Measurements from ENCODE around the gene SPSB3.

DNA sequence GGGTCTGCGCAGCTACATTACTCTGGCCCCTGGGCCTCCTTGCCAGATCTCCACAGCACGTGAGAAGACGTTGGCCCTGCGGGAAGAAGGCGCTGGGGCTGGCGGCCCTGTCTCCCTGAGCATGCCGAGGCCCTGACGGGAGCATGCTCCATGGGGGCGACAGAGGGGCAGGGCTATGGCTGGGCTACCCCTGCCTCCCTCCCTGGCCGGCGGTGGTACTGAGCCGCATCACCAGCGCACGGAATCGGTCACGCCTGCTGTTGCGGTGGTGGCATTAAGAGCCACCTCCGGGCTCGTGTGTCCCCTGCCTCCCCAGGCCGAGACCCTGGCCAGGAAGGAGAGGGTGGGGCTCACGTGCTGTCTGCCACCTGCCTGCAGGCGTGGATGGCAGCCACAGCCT is 48.2 kb downstream of the SPSB3 start:
- TF ChIP-seq POLR2AphosphoS5 (IDR thresholded peaks at IDR 0.05; ENCODE audit: low read depth, low read length) = no peak
- TF ChIP-seq, protein P1, sequence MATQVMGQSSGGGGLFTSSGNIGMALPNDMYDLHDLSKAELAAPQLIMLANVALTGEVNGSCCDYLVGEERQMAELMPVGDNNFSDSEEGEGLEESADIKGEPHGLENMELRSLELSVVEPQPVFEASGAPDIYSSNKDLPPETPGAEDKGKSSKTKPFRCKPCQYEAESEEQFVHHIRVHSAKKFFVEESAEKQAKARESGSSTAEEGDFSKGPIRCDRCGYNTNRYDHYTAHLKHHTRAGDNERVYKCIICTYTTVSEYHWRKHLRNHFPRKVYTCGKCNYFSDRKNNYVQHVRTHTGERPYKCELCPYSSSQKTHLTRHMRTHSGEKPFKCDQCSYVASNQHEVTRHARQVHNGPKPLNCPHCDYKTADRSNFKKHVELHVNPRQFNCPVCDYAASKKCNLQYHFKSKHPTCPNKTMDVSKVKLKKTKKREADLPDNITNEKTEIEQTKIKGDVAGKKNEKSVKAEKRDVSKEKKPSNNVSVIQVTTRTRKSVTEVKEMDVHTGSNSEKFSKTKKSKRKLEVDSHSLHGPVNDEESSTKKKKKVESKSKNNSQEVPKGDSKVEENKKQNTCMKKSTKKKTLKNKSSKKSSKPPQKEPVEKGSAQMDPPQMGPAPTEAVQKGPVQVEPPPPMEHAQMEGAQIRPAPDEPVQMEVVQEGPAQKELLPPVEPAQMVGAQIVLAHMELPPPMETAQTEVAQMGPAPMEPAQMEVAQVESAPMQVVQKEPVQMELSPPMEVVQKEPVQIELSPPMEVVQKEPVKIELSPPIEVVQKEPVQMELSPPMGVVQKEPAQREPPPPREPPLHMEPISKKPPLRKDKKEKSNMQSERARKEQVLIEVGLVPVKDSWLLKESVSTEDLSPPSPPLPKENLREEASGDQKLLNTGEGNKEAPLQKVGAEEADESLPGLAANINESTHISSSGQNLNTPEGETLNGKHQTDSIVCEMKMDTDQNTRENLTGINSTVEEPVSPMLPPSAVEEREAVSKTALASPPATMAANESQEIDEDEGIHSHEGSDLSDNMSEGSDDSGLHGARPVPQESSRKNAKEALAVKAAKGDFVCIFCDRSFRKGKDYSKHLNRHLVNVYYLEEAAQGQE (IDR thresholded peaks at IDR 0.05; ENCODE audit: insufficient read depth in 1 of 2, low read depth in 2 of 2, low read length in 2 of 2) = no peak
- no peak for TF ChIP-seq TAF1 (IDR thresholded peaks at IDR 0.05; ENCODE audit: borderline replicate concordance, insufficient read depth, low read length)
- TF ChIP-seq SIN3A (IDR thresholded peaks at IDR 0.05; ENCODE audit: borderline replicate concordance, insufficient read depth, low read length) = no peak
- no peak for TF ChIP-seq FOXP2 (optimal IDR thresholded peaks at IDR 0.05; ENCODE audit: borderline replicate concordance, extremely low read depth, extremely low read length, insufficient read depth)
